GM19351 (cell line): Measurements from ENCODE around the gene FAM117A.
A peak's percentile ranks its signal among the peaks of the same experiment; 100 is the strongest.

Experiments
- ATAC-seq: cut with Tn5 transposase; IDR thresholded peaks from one replicate; pipeline ENCODE4 v1.9.1; 2021; ENCODE audit warnings: mild to moderate bottlenecking, moderate library complexity; ENCODE audit not compliant: unreplicated experiment

The FAM117A gene

DNA sequence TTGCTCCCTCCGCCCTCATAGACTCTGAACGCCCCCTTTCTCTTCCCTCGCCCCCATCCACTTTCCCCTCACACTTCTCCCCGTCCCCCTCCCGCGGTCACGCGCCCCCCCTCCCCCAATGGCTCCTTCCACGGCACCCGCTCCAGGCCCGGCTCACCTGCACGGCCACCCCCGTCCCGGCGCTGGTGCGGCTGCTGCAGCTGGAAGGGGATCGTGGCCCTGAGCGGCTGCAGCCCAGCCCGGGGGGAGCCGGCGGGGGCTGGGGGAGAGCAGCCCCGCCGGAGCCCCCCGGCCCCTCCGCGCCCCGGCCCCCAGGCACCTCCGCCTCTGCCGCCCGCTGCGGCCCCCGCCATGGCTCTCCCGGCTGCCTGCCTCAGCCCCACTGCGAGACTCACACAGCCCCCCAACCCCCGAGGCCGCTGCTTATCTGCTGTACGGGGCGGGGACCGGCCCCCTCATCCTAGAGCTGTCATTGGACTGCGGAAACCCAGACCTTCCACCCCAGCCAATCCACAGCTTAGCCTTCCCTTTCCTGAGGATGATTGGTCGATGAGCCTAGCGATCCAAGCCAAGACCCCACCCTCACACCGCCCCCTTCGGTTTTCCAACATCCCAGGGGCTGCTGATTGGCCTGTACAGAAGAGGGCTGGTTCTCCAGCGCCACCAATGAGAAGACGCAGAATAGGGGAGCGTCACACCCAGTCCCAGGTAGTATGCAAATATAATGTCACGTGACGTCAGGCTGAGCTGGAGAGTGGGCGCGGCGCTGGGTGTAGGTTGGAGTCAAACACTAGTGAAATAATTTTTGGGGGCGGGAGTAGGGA lies at the start of gene FAM117A:
Gene FAM117A (minus strand): TSS at position 397 of the 824 bp plus-strand sequence. CDS start 44 bp downstream, at position 353.
- peak; percentile 94 for ATAC-seq

DNA sequence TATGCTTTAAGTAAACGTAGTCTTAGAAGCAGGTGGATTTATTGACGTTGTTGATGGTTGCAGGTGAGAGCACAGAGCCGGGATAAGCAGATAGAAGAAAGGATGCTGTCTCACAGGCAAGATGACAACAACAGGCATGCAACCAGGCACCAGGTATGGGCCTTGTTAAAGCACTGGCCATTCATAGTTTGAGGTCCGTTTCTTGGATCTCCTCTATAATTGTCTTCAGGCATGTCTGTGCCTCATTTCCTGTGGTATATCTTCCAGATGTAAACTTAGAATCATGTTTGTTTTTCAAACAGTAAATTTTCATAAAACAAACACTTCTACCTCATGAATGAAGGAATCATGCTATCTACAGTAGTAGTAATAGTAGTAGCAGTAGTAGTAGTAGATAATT lies 45.1 kb upstream of the FAM117A start:
- ATAC-seq: no peak

- ATAC-seq: no peak
Observed at GRCh38 chr17:49798738-49799137, 34.8 kb upstream of the FAM117A start.

GRCh38 chr17:49798182-49798581 lies 34.3 kb upstream of the FAM117A start:
- ATAC-seq: no peak

DNA sequence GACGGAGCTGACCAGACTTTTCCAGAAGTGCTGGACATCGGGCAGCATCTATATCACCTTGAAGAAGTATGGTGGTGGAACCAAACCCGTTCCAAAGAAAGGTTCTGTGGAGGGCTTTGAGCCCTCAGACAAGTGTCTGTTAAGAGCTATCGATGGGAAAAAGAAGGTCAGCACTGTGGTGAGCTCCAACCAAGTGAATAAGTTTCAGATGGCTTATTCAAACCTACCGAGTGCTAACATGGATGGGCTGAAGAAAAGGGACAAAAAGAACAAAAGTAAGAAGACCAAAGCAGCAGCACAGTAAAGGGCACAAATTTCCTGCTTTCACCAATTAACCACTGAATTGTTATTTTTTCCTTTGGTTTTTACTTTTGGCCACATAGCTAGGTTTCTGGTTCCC lies 31.4 kb upstream of the FAM117A start:
- ATAC-seq: no peak

DNA sequence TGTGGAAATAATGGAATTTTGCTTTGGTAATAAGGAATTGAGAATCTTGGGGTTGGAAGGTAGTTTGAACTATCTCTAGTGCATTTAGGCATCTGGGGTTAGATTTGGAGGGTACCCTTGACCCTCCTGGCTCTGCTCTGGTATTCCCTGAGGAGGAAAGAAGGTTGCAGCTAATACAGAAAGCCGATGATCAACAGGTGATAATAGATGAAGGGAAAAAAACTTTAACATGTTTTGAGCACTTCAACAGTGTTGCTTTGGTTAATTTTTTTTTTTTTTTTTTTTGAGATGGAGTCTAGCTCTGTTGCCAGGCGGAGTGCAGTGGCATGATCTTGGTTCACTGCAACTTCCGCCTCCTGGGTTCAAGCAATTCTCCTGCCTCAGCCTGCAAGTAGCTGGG lies 29.4 kb upstream of the FAM117A start:
- ATAC-seq: no peak

- no peak for ATAC-seq
Observed at GRCh38 chr17:49789243-49789578, 25.3 kb upstream of the FAM117A start.

DNA sequence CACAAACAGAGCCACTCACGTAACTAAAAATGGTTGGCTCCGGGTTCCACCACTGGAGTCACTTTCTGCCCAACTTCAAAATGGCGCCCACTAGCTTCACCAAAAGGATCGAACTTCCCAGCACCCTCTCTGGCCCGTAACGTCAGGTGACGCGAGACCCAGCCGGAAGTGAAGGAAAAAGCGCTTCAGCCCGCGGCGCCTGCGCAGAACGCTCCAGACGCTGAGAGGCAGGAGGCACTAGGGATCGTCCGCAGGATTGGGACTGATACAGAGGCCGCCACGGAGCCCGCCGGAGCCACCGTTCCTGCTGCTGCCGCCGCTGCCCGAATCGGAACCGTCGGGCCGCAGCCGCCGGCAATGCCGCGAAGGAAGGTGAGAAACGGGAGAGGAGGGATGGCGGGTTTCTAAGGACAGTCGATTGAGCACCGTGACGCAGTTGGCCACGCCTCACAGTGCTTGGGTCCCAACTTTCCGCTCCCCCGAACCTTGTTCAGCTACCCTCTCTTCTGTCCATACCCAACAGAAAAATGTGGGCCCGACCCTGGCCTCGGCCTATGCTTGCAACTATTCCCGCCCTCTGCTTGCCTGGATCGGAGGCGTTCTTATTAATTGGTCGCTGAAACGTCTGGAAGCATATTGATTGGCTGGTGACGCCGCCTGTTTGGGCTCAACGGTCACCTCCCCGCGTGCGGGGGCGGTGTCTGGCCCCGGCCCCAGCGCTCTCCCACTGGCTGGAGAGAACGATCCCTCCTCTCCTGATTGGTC lies 24.7 kb upstream of the FAM117A start, which contains the start of gene KAT7:
Gene KAT7 (plus strand): TSS at position 204 of the 765 bp plus-strand sequence. CDS start 154 bp downstream, at position 358.
- ATAC-seq: peak; percentile 87

GRCh38 chr17:49787884-49788477 lies 24.1 kb upstream of the FAM117A start:
- no peak for ATAC-seq

GRCh38 chr17:49784636-49785035 lies 20.7 kb upstream of the FAM117A start:
- ATAC-seq: no peak

- ATAC-seq: no peak
Observed at GRCh38 chr17:49783791-49784190, 19.9 kb upstream of the FAM117A start.

GRCh38 chr17:49783071-49783715 lies 19.3 kb upstream of the FAM117A start:
- no peak for ATAC-seq

- no peak for ATAC-seq
Observed at GRCh38 chr17:49779739-49780231, 15.9 kb upstream of the FAM117A start.

- no peak for ATAC-seq
Observed at GRCh38 chr17:49779156-49779738, 15.3 kb upstream of the FAM117A start.

- no peak for ATAC-seq
Observed at GRCh38 chr17:49777563-49777962, 13.6 kb upstream of the FAM117A start.

- no peak for ATAC-seq
Observed at GRCh38 chr17:49776551-49777300, 12.8 kb upstream of the FAM117A start.

- ATAC-seq: no peak
Observed at GRCh38 chr17:49775546-49776260, 11.8 kb upstream of the FAM117A start.

GRCh38 chr17:49766918-49767530 lies 3.1 kb upstream of the FAM117A start:
- ATAC-seq: no peak
